A549 (cell line): Measurements from ENCODE around the gene SLIT3. TPM values are rescaled to one million over a fixed set of nuclear protein-coding genes. Genes with fewer than 3 reads are reported as not detected.

ENCODE experiments used
- ATAC-seq, 2 experiments: fragments of 200-7000 bp in 1 of 2; fragments of >200 bp in 1 of 2; cut with Nextera tagmentation in 1 of 2; cut with Tn5 transposase in 1 of 2; 3 replicates each; pipeline versions ENCODE4 v1.8.0 to v1.9.1; 2018 to 2020; ENCODE audit warnings: mild to moderate bottlenecking in 1 of 2, moderate library complexity in 1 of 2
- CTCF ChIA-PET: fragments of 300-600 bp; sonication (Branson Sonifier 250); formaldehyde crosslinking; extraction: SDS; loops from one replicate; lab custom pipeline; 2021; ENCODE audit warnings: antibody characterized with exemption, inconsistent platforms; lab: Yijun Ruan, JAX
- POLR2A ChIA-PET: fragments of 350-600 bp; formaldehyde crosslinking; extraction: SDS; loops from one replicate; lab custom pipeline; 2021; ENCODE audit warnings: antibody characterized with exemption, inconsistent platforms; lab: Yijun Ruan, JAX
- DNase-seq, 2 experiments: peaks; one replicate each; pipeline versions ENCODE4 v3.0.0 to v3.0.0-alpha.2; 2011 to 2016; ENCODE audit warnings: low read depth in 1 of 2, low spot score in 1 of 2
- FAIRE-seq: peaks from 2 replicates; lab custom pipeline; 2011; peaks lifted over from hg19 to GRCh38; lab: Jason Lieb, UNC
- H3K27ac ChIP-seq, 2 experiments: fragments of >200 bp; sonication (Bioruptor Twin); formaldehyde crosslinking; 3 replicates each; pipeline ENCODE4 v1.5.1; 2016 to 2017
- H3K4me1 ChIP-seq: fragments of >200 bp; sonication (Bioruptor Twin); formaldehyde crosslinking; 3 replicates; pipeline ENCODE4 v1.6.1; 2016
- H3K4me2 ChIP-seq: fragments of >200 bp; sonication (Bioruptor Twin); formaldehyde crosslinking; 3 replicates; pipeline ENCODE4 v1.6.1; 2016
- H3K4me3 ChIP-seq: fragments of >200 bp; sonication (Bioruptor Twin); formaldehyde crosslinking; 3 replicates; pipeline ENCODE4 v1.5.1; 2016
- H3K9me3 ChIP-seq: fragments of >200 bp; sonication (Bioruptor Twin); formaldehyde crosslinking; 3 replicates; pipeline ENCODE4 v1.6.1; 2016
- BCL3 ChIP-seq: fragments of >200 bp; sonication (Bioruptor Twin); formaldehyde crosslinking; IDR thresholded peaks from 3 replicates; pipeline ENCODE4 v1.6.1; 2016
- BHLHE40 ChIP-seq: IDR thresholded peaks from 2 replicates; pipeline ENCODE4 v1.6.1; 2012; ENCODE audit warnings: low read depth, low read length, inconsistent platforms
- CBX2 ChIP-seq: fragments of 200-600 bp; sonication (generic); IDR thresholded peaks from 2 replicates; pipeline ENCODE4 v1.6.1; 2016; ENCODE audit warnings: low read depth, mild to moderate bottlenecking, borderline replicate concordance
- CEBPB ChIP-seq, 2 experiments: fragments of >200 bp in 1 of 2; sonication (Bioruptor Twin) in 1 of 2; formaldehyde crosslinking in 1 of 2; IDR thresholded peaks; 2 replicates each; pipeline ENCODE4 v1.6.1; 2012 to 2016
- CHD2 ChIP-seq: fragments of 150-350 bp; IDR thresholded peaks from 2 replicates; pipeline ENCODE4 v1.6.1; 2014; ENCODE audit warnings: low read length; ENCODE audit not compliant: partially characterized antibody
- CTCF ChIP-seq: fragments of >200 bp; sonication (Bioruptor Twin); formaldehyde crosslinking; IDR thresholded peaks from 3 replicates; pipeline ENCODE4 v1.5.1; 2016
- EHF ChIP-seq: fragments of 250-450 bp; sonication (Bioruptor Pico); IDR thresholded peaks from 2 replicates; pipeline ENCODE4 v1.5.0; 2020; ENCODE audit warnings: mild to moderate bottlenecking
- ESRRA ChIP-seq: fragments of 150-350 bp; IDR thresholded peaks from 2 replicates; pipeline ENCODE4 v1.6.1; 2014; ENCODE audit warnings: mild to moderate bottlenecking, low read length, borderline replicate concordance
- FOSL2 ChIP-seq, 2 experiments: fragments of 450-650 bp in 1 of 2; fragments of >200 bp in 1 of 2; sonication (Bioruptor Twin) in 1 of 2; formaldehyde crosslinking; IDR thresholded peaks; 2 replicates each; pipeline versions ENCODE4 v1.5.0 to v1.6.1; 2016 to 2020; ENCODE audit warnings: mild to moderate bottlenecking in 1 of 2, moderate library complexity in 1 of 2
- FOXS1 ChIP-seq: fragments of 250-450 bp; sonication (Bioruptor Pico); IDR thresholded peaks from 2 replicates; pipeline ENCODE4 v1.5.0; 2020; ENCODE audit warnings: mild to moderate bottlenecking, moderate library complexity
- HDAC2 ChIP-seq: fragments of 200-600 bp; sonication (generic); IDR thresholded peaks from 2 replicates; pipeline ENCODE4 v1.6.1; 2016
- HEYL ChIP-seq: fragments of 250-450 bp; sonication (Bioruptor Pico); IDR thresholded peaks from 2 replicates; pipeline ENCODE4 v1.8.0; 2021; ENCODE audit warnings: mild to moderate bottlenecking, moderate library complexity
- HMGXB4 ChIP-seq: fragments of 250-450 bp; sonication (Bioruptor Pico); IDR thresholded peaks from 2 replicates; pipeline ENCODE4 v1.5.0; 2021; ENCODE audit warnings: mild to moderate bottlenecking, moderate library complexity, borderline replicate concordance
- HOXA7 ChIP-seq: fragments of 250-450 bp; sonication (Bioruptor Pico); IDR thresholded peaks from 2 replicates; pipeline ENCODE4 v1.5.0; 2020; ENCODE audit warnings: mild to moderate bottlenecking, moderate library complexity
- JUN ChIP-seq, 2 experiments: fragments of >200 bp; sonication (Bioruptor Twin); formaldehyde crosslinking; IDR thresholded peaks; 2 replicates in 1 of 2; 3 replicates in 1 of 2; pipeline ENCODE4 v1.6.1; 2016 to 2017
- MAFK ChIP-seq: fragments of 450-650 bp; IDR thresholded peaks from 2 replicates; pipeline ENCODE4 v1.6.1; 2014; ENCODE audit not compliant: partially characterized antibody
- NPAS2 ChIP-seq: fragments of 250-450 bp; sonication (Bioruptor Pico); IDR thresholded peaks from 2 replicates; pipeline ENCODE4 v1.8.0; 2022; ENCODE audit warnings: mild to moderate bottlenecking, moderate library complexity, borderline replicate concordance
- PHF8 ChIP-seq: fragments of 200-600 bp; sonication (generic); IDR thresholded peaks from 2 replicates; pipeline ENCODE4 v1.6.1; 2016; ENCODE audit warnings: low read depth, mild to moderate bottlenecking, antibody characterized with exemption, moderate library complexity, borderline replicate concordance
- RNF2 ChIP-seq: fragments of 200-600 bp; sonication (generic); IDR thresholded peaks from 2 replicates; pipeline ENCODE4 v1.6.1; 2016; ENCODE audit warnings: low read depth, mild to moderate bottlenecking, antibody characterized with exemption, moderate library complexity, borderline replicate concordance
- SMC3 ChIP-seq: fragments of >200 bp; sonication (Bioruptor Twin); formaldehyde crosslinking; IDR thresholded peaks from 3 replicates; pipeline ENCODE4 v1.6.1; 2018; ENCODE audit warnings: inconsistent platforms
- ZFP36 ChIP-seq: fragments of 450-650 bp; IDR thresholded peaks from 2 replicates; pipeline ENCODE4 v1.6.1; 2014; ENCODE audit warnings: borderline replicate concordance; ENCODE audit not compliant: partially characterized antibody
- ZSCAN20 ChIP-seq: fragments of 250-450 bp; sonication (Bioruptor Pico); IDR thresholded peaks from 2 replicates; pipeline ENCODE4 v1.8.0; 2022; ENCODE audit warnings: mild to moderate bottlenecking, moderate library complexity
- WGBS: methylation state at CpG from one replicate; pipeline ENCODE4 v1.1.6; 2017; ENCODE audit errors: missing lambda C conversion rate; 5-methylcytosine and 5-hydroxymethylcytosine counted together
- polyA plus RNA-seq, 4 experiments: library from polyadenylated mRNA; depleted of rRNA in 3 of 4; stranded (reverse); fragments of >200 nt; fragmentation: RNase III in 1 of 4; extraction: RNeasy Plus Mini Kit Qiagen cat#74134 plus additional on column Dnase treatment in 1 of 4; gene quantifications; 2 replicates in 3 of 4; 3 replicates in 1 of 4; pipeline ENCODE4 v1.2.3, GENCODE V29; 2011 to 2017
- TF ChIP-seq, protein P1 (sequence below): IDR thresholded peaks from 2 replicates; pipeline ENCODE4 v1.6.1; 2012
- TF ChIP-seq, protein P2 (sequence below): IDR thresholded peaks from 2 replicates; pipeline ENCODE4 v1.6.1; 2012

SLIT3 gene
- polyA plus RNA-seq, 2 of the 4 experiments (the other 2 are of a cell fraction) = 12.7 to 22.9 TPM

DNA sequence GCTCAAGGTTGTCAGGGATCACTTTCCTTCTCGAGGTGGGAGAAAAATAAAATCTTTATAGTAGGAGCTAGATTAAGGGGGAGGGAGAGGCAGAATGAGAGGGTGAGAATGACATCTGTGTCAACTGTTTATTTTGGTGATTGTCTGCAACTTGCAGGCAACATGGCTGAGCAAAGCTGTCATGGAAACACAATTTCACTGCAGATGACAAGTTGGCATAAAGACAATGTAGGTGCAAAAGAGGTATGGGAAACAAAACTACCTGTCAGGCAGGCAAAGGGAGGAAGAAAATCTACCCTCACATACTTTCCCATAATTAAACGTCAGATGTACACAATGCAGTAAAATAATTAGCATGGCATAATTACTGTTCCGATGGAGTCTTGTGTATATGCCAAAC lies 167.4 kb downstream of the SLIT3 start:
- H3K4me3 ChIP-seq = no peak overlapping the region
- DNase-seq (no peak), ATAC-seq (no peak), FAIRE-seq (no peak)
- POLR2A ChIA-PET = no interaction called here
- WGBS = 79% methylated on average over 3 of the region's 3 CpGs
- H3K4me2 ChIP-seq = no peak overlapping the region
- H3K4me1 ChIP-seq = peaks cover 6% of the 10 kb centered on the region; the same call in 2 of the 3 replicates
- TF ChIP-seq CBX2 (no peak), CHD2 (no peak), HMGXB4 (CRISPR knock-in tag) (no peak), MAFK (no peak), HOXA7 (no peak), NPAS2 (CRISPR knock-in tag) (no peak)
- H3K27ac ChIP-seq = no peak overlapping the region
- H3K9me3 ChIP-seq = no peaks in the 10 kb centered on the region
- CTCF ChIA-PET = interaction anchor here (1.0 to 1.5 kb wide), 3 partner anchors 13 to 32 kb away, joined by 3 to 5 read pairs (median 3); no protein-coding TSS in a partner anchor

- no peak overlapping the region for H3K4me2 ChIP-seq
- H3K9me3 ChIP-seq = no peaks in the 10 kb centered on the region
- no peak for TF ChIP-seq FOSL2 (IDR thresholded peaks at IDR 0.05)
- no peak for TF ChIP-seq FOSL2 (CRISPR knock-in tag; IDR thresholded peaks at IDR 0.05)
- TF ChIP-seq CHD2 = no peak
- TF ChIP-seq SMC3 = no peak
- no peak for TF ChIP-seq EHF
- TF ChIP-seq BCL3 = no peak
- no peak for TF ChIP-seq BHLHE40
- no peak for TF ChIP-seq HEYL (CRISPR knock-in tag)
- TF ChIP-seq HDAC2 = no peak
- TF ChIP-seq, protein P1, sequence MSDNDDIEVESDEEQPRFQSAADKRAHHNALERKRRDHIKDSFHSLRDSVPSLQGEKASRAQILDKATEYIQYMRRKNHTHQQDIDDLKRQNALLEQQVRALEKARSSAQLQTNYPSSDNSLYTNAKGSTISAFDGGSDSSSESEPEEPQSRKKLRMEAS = no peak
- TF ChIP-seq, protein P2, sequence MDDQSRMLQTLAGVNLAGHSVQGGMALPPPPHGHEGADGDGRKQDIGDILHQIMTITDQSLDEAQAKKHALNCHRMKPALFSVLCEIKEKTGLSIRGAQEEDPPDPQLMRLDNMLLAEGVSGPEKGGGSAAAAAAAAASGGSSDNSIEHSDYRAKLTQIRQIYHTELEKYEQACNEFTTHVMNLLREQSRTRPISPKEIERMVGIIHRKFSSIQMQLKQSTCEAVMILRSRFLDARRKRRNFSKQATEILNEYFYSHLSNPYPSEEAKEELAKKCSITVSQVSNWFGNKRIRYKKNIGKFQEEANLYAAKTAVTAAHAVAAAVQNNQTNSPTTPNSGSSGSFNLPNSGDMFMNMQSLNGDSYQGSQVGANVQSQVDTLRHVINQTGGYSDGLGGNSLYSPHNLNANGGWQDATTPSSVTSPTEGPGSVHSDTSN = no peak
- no peak for TF ChIP-seq RNF2
- TF ChIP-seq FOXS1 (CRISPR knock-in tag) = no peak
- TF ChIP-seq JUN (IDR thresholded peaks at IDR 0.05) = no peak
- no peak for TF ChIP-seq ZFP36
- no peak for TF ChIP-seq PHF8
- TF ChIP-seq CEBPB (IDR thresholded peaks at IDR 0.05) = no peak
- TF ChIP-seq CTCF = no peak
- no peak for TF ChIP-seq ZSCAN20 (CRISPR knock-in tag)
- no peak for TF ChIP-seq ESRRA
- no peak for TF ChIP-seq HOXA7
- H3K27ac ChIP-seq = no peak overlapping the region
- CTCF ChIA-PET = interaction anchor here (1.5 kb wide), 2 partner anchors 10 to 17 kb away, joined by 3 to 5 read pairs; no protein-coding TSS in a partner anchor
- no peak for FAIRE-seq
- ATAC-seq = no peak
- DNase-seq = no peak
- POLR2A ChIA-PET = no interaction called here
- 83% methylated on average over 1 of the region's 1 CpG for WGBS
- no peak overlapping the region for H3K4me3 ChIP-seq
- H3K4me1 ChIP-seq = peaks cover 6% of the 10 kb centered on the region; the same call in 2 of the 3 replicates
Observed at GRCh38 chr5:169132302-169132660, 168.7 kb downstream of the SLIT3 start.
